Ovary (tissue), 3 donors: ENCODE measurements around the gene RNASE13.

Experiments
- CTCF ChIP-seq, 3 donors: fragments of 450-650 bp in 2 of 3; fragments of 200-600 bp in 1 of 3; IDR thresholded peaks; one replicate each; pipeline versions ENCODE4 v1.5.1 to v1.8.0; 2016 to 2022; ENCODE audit warnings: antibody characterized with exemption in 3 of 3, mild to moderate bottlenecking in 1 of 3
- POLR2A ChIP-seq: fragments of 450-650 bp; IDR thresholded peaks from one replicate; pipeline ENCODE4 v1.6.1; 2017; ENCODE audit warnings: antibody characterized with exemption, mild to moderate bottlenecking, moderate library complexity
- donor health status: DM: no; HTN: no; CAD: no.

- no peak for TF ChIP-seq POLR2A
- no peak for TF ChIP-seq CTCF (IDR thresholded peaks at IDR 0.05)
These were observed 10.6 kb downstream of the RNASE13 start for GRCh38 chr14:21023817-21024584.
